ENCODE results near the gene TSPAN10.

GRCh38 chr17:81696218-81696941 is 59.4 kb downstream of the TSPAN10 start:
- TF ChIP-seq POLR2AphosphoS5 (IDR thresholded peaks at IDR 0.05; ENCODE audit: low read depth, low read length) (no peak; the same call in 1 of the 2 replicates), TAF1 (IDR thresholded peaks at IDR 0.05; ENCODE audit: borderline replicate concordance, insufficient read depth, low read length) (no peak), SIN3A (IDR thresholded peaks at IDR 0.05; ENCODE audit: borderline replicate concordance, insufficient read depth, low read length) (no peak)

All from PFSK-1 (cell line).